CD14-positive monocyte (primary cell): ENCODE results near the gene CCNQ. TPM values are rescaled to one million over a fixed set of nuclear protein-coding genes. Genes with fewer than 3 reads are reported as not detected.
"Not testable (repeated sequence)": the region's sequence is repeated elsewhere in the genome, so short reads cannot be mapped to it uniquely, and the experiment has no call there.

Experiments used
- DNase-seq, 3 donors: peaks; one replicate each; pipeline ENCODE4 v3.0.0-alpha.2; 2011 to 2022
- H2AFZ ChIP-seq: 2 replicates; pipeline ENCODE4 v1.6.0; 2012; ENCODE audit warnings: mild to moderate bottlenecking, low read depth, low read length, inconsistent platforms; ENCODE audit not compliant: insufficient read depth, poor library complexity, severe bottlenecking
- H3K27ac ChIP-seq, 2 donors: 1 replicate in 1 of 2; 2 replicates in 1 of 2; pipeline ENCODE4 v1.5.1; 2012 to 2013; ENCODE audit warnings: low read length in 2 of 2, control low read depth in 1 of 2, inconsistent platforms in 1 of 2, low read depth in 1 of 2, mild to moderate bottlenecking in 1 of 2
- H3K27me3 ChIP-seq, 2 donors: one replicate each; pipeline versions ENCODE4 v1.6.0 to v1.6.1; 2011 to 2013; ENCODE audit warnings: low read length in 2 of 2; ENCODE audit not compliant: control insufficient read depth in 2 of 2, insufficient read depth in 2 of 2
- H3K36me3 ChIP-seq, 2 donors: replicated peaks in 1 of 2; 1 replicate in 1 of 2; 2 replicates in 1 of 2; pipeline versions ENCODE4 v1.5.1 to v1.6.1; 2012 to 2013; ENCODE audit warnings: low read length in 2 of 2, control low read depth in 1 of 2, inconsistent platforms in 1 of 2, mild to moderate bottlenecking in 1 of 2; ENCODE audit not compliant: insufficient read depth in 2 of 2, control insufficient read depth in 1 of 2
- H3K4me1 ChIP-seq, 2 donors: 1 replicate in 1 of 2; 2 replicates in 1 of 2; pipeline versions ENCODE4 v1.5.1 to v1.6.1; 2012 to 2013; ENCODE audit warnings: low read length in 2 of 2, control low read depth in 1 of 2, inconsistent platforms in 1 of 2, mild to moderate bottlenecking in 1 of 2, moderate library complexity in 1 of 2; ENCODE audit not compliant: insufficient read depth in 2 of 2, control insufficient read depth in 1 of 2
- H3K4me2 ChIP-seq: replicated peaks from 2 replicates; pipeline ENCODE3; 2012; ENCODE audit warnings: low read length, moderate library complexity, mild to moderate bottlenecking; ENCODE audit not compliant: poor library complexity, severe bottlenecking; ENCODE audit errors: extremely low read depth
- H3K4me3 ChIP-seq, 3 experiments: fragments of 200-600 bp in 1 of 3; sonication (generic) in 1 of 3; replicated peaks in 1 of 3; 1 replicate in 2 of 3; 2 replicates in 1 of 3; pipeline ENCODE4 v1.5.1; 2011 to 2013; ENCODE audit warnings: low read length in 3 of 3, mild to moderate bottlenecking in 3 of 3, control low read depth in 2 of 3, low read depth in 2 of 3, inconsistent platforms in 1 of 3, moderate library complexity in 1 of 3
- H3K79me2 ChIP-seq: 2 replicates; pipeline ENCODE4 v1.6.0; 2012; ENCODE audit warnings: mild to moderate bottlenecking, control low read depth, inconsistent platforms, low read length, moderate library complexity; ENCODE audit not compliant: insufficient read depth
- H3K9ac ChIP-seq: 2 replicates; pipeline ENCODE4 v1.6.0; 2017; ENCODE audit warnings: low read length, mild to moderate bottlenecking; ENCODE audit not compliant: insufficient read depth, poor library complexity, severe bottlenecking
- H3K9me3 ChIP-seq, 2 donors: replicated peaks in 1 of 2; 1 replicate in 1 of 2; 2 replicates in 1 of 2; pipeline versions ENCODE4 v1.5.1 to v1.6.1; 2012 to 2013; ENCODE audit warnings: low read length in 2 of 2, control low read depth in 1 of 2; ENCODE audit not compliant: control insufficient read depth in 1 of 2, insufficient read depth in 1 of 2
- H4K20me1 ChIP-seq: 2 replicates; pipeline ENCODE4 v1.6.0; 2012; ENCODE audit warnings: mild to moderate bottlenecking, low read length, control low read depth, moderate library complexity; ENCODE audit not compliant: insufficient read depth
- H3K27ac Mint-ChIP-seq, 7 donors: one replicate each; pipeline ENCODE4 v1.8.0; 2020; ENCODE audit warnings: mild to moderate bottlenecking in 7 of 7, mixed read lengths in 7 of 7, moderate library complexity in 6 of 7, inconsistent platforms in 2 of 7
- H3K27me3 Mint-ChIP-seq, 3 donors: one replicate each; pipeline ENCODE4 v1.8.0; 2021 to 2022; ENCODE audit warnings: low read depth in 3 of 3, mild to moderate bottlenecking in 3 of 3, mixed read lengths in 3 of 3, moderate library complexity in 3 of 3, inconsistent platforms in 1 of 3
- H3K36me3 Mint-ChIP-seq, 2 donors: one replicate each; pipeline ENCODE4 v1.8.0; 2020; ENCODE audit warnings: mixed read lengths in 2 of 2, inconsistent platforms in 1 of 2, mild to moderate bottlenecking in 1 of 2
- H3K4me1 Mint-ChIP-seq: one replicate; pipeline ENCODE4 v1.8.0; 2020; ENCODE audit warnings: mild to moderate bottlenecking, mixed read lengths
- H3K4me3 Mint-ChIP-seq, 2 donors: one replicate each; pipeline ENCODE4 v1.8.0; 2020; ENCODE audit warnings: mild to moderate bottlenecking in 2 of 2, mixed read lengths in 2 of 2, moderate library complexity in 1 of 2
- H3K9me3 Mint-ChIP-seq, 7 donors: one replicate each; pipeline ENCODE4 v1.8.0; 2020 to 2022; ENCODE audit warnings: mixed read lengths in 7 of 7, mild to moderate bottlenecking in 6 of 7, moderate library complexity in 6 of 7, inconsistent platforms in 2 of 7
- CTCF ChIP-seq: fragments of 200-600 bp; IDR thresholded peaks from one replicate; pipeline ENCODE4 v1.8.0; 2022; ENCODE audit warnings: antibody characterized with exemption, mild to moderate bottlenecking
- WGBS: methylation state at CpG from one replicate; pipeline ENCODE4 v1.1.5; 2013; ENCODE audit warnings: missing lambda C conversion rate; ENCODE audit not compliant: insufficient coverage; 5-methylcytosine and 5-hydroxymethylcytosine counted together
- intact Hi-C, 2 donors: fragments of 100-400 bp; cut with micrococcal nuclease; formaldehyde crosslinking; loops; one replicate each; pipeline versions ENCODE4 v1.15.0 to v1.15.1; 2023
- polyA plus RNA-seq, 3 donors: library from polyadenylated mRNA; depleted of rRNA in 1 of 3; unstranded in 2 of 3; stranded (reverse) in 1 of 3; fragments of 300-500 nt in 2 of 3; fragments of >200 nt in 1 of 3; fragmentation: Illumina TruSeq in 2 of 3; gene quantifications; 1 replicate in 2 of 3; 2 replicates in 1 of 3; pipeline ENCODE4 v1.2.3, GENCODE V29; 2012 to 2021

The CCNQ gene
- polyA plus RNA-seq, 3 donors: 21.8 to 35.6 (median 29.3) TPM

GRCh38 chrX:153608376-153608775 lies 9.4 kb upstream of the CCNQ start:
- Histone ChIP-seq H3K79me2 (no peaks in the 10 kb centered on the region), H2AFZ (no peak overlapping the region), H3K9me3 (no peaks in the 10 kb centered on the region), H3K4me2 (no peak overlapping the region), H4K20me1 (no peaks in the 10 kb centered on the region), H3K36me3 (no peaks in the 10 kb centered on the region), H3K9ac (no peak overlapping the region), H3K4me3 (no peak overlapping the region), H3K27ac (no peak overlapping the region), H3K4me1 (peaks cover 17 to 22% of the 10 kb centered on the region in 2 donors), H3K27me3 (peaks cover 0 to 8% of the 10 kb centered on the region in 2 donors)
- TF ChIP-seq CTCF: no peak
- Mint-ChIP-seq H3K9me3 (peaks cover 0 to 10% (median 3%) of the 10 kb centered on the region in 7 donors), H3K4me1 (peaks cover 25% of the 10 kb centered on the region), H3K27me3 (peaks cover 9 to 38% (median 25%) of the 10 kb centered on the region in 3 donors), H3K27ac (peak overlapping the region in 5 of 7 donors; percentile 12 to 69 (median 47)), H3K36me3 (no peaks in the 10 kb centered on the region), H3K4me3 (peak overlapping the region in 1 of 2 donors; percentile 13)
- WGBS: no CpG with 5 or more reads among the region's 2 CpGs
- peak; percentile 17 to 29 (median 17) for DNase-seq
- intact Hi-C loops: no loop called here

GRCh38 chrX:153606503-153606902 lies 7.6 kb upstream of the CCNQ start:
- no peak overlapping the region for H3K4me2 ChIP-seq
- H3K4me1 ChIP-seq: peaks cover 17 to 22% of the 10 kb centered on the region in 2 donors

GRCh38 chrX:153604666-153605380 lies 5.9 kb upstream of the CCNQ start:
- WGBS: 91% methylated on average over 5 of the region's 18 CpGs
- H3K27me3 ChIP-seq, H3K9ac ChIP-seq, H3K9me3 Mint-ChIP-seq, H2AFZ ChIP-seq, H3K36me3 Mint-ChIP-seq, H3K36me3 ChIP-seq, H3K4me3 Mint-ChIP-seq, H3K79me2 ChIP-seq, intact Hi-C loops, H4K20me1 ChIP-seq, DNase-seq, H3K4me2 ChIP-seq, H3K4me3 ChIP-seq, H3K27ac ChIP-seq, H3K9me3 ChIP-seq: not testable (repeated sequence)
- H3K4me1 ChIP-seq: peaks cover 19 to 25% of the 10 kb centered on the region in 2 donors
- Mint-ChIP-seq H3K27ac (peak overlapping the region in 1 of 7 donors; percentile 60), H3K27me3 (peaks cover 3 to 44% (median 10%) of the 10 kb centered on the region in 3 donors), H3K4me1 (peaks cover 35% of the 10 kb centered on the region)

More at GRCh38 chrX:153606503-153606902, 7.6 kb upstream of the CCNQ start:
- H3K79me2 ChIP-seq: no peaks in the 10 kb centered on the region
- H4K20me1 ChIP-seq: no peaks in the 10 kb centered on the region
- H3K9me3 ChIP-seq: no peaks in the 10 kb centered on the region
- no peak for DNase-seq
- Mint-ChIP-seq H3K36me3 (no peaks in the 10 kb centered on the region), H3K4me1 (peaks cover 27% of the 10 kb centered on the region), H3K27me3 (peaks cover 8 to 37% (median 21%) of the 10 kb centered on the region in 3 donors), H3K4me3 (no peak overlapping the region), H3K27ac (no peak overlapping the region), H3K9me3 (peaks cover 0 to 10% (median 3%) of the 10 kb centered on the region in 7 donors)
- H3K27me3 ChIP-seq: peaks cover 0 to 6% of the 10 kb centered on the region in 2 donors
- no peaks in the 10 kb centered on the region for H3K36me3 ChIP-seq
- no peak overlapping the region for H3K4me3 ChIP-seq
- intact Hi-C loops: no loop called here
- H2AFZ ChIP-seq: no peak overlapping the region
- no peak overlapping the region for H3K27ac ChIP-seq
- no peak overlapping the region for H3K9ac ChIP-seq
- TF ChIP-seq CTCF: no peak
- 98% methylated on average over 5 of the region's 23 CpGs for WGBS
